Measurements from ENCODE around the gene OR52L1.

GRCh38 chr11:6006395-6006794, 19.6 kb upstream of the OR52L1 start:
- no peak for TF ChIP-seq POLR2AphosphoS5 (IDR thresholded peaks at IDR 0.05)
- TF ChIP-seq, protein P1, sequence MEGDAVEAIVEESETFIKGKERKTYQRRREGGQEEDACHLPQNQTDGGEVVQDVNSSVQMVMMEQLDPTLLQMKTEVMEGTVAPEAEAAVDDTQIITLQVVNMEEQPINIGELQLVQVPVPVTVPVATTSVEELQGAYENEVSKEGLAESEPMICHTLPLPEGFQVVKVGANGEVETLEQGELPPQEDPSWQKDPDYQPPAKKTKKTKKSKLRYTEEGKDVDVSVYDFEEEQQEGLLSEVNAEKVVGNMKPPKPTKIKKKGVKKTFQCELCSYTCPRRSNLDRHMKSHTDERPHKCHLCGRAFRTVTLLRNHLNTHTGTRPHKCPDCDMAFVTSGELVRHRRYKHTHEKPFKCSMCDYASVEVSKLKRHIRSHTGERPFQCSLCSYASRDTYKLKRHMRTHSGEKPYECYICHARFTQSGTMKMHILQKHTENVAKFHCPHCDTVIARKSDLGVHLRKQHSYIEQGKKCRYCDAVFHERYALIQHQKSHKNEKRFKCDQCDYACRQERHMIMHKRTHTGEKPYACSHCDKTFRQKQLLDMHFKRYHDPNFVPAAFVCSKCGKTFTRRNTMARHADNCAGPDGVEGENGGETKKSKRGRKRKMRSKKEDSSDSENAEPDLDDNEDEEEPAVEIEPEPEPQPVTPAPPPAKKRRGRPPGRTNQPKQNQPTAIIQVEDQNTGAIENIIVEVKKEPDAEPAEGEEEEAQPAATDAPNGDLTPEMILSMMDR (IDR thresholded peaks at IDR 0.05; ENCODE audit: poor library complexity, severe bottlenecking): no peak
- TF ChIP-seq EZH2 (IDR thresholded peaks at IDR 0.05; ENCODE audit: borderline replicate concordance, insufficient read depth, low read length, poor library complexity, severe bottlenecking): no peak
